Measurements from ENCODE around the gene ATOH8.

- TF ChIP-seq, protein P1, sequence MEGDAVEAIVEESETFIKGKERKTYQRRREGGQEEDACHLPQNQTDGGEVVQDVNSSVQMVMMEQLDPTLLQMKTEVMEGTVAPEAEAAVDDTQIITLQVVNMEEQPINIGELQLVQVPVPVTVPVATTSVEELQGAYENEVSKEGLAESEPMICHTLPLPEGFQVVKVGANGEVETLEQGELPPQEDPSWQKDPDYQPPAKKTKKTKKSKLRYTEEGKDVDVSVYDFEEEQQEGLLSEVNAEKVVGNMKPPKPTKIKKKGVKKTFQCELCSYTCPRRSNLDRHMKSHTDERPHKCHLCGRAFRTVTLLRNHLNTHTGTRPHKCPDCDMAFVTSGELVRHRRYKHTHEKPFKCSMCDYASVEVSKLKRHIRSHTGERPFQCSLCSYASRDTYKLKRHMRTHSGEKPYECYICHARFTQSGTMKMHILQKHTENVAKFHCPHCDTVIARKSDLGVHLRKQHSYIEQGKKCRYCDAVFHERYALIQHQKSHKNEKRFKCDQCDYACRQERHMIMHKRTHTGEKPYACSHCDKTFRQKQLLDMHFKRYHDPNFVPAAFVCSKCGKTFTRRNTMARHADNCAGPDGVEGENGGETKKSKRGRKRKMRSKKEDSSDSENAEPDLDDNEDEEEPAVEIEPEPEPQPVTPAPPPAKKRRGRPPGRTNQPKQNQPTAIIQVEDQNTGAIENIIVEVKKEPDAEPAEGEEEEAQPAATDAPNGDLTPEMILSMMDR (IDR thresholded peaks at IDR 0.05), result no peak
- no peak for TF ChIP-seq POLR2A (IDR thresholded peaks at IDR 0.05)
These were observed 33.6 kb downstream of the ATOH8 start for GRCh38 chr2:85787282-85787980.

Measured in uterus (tissue), 2 donors.